NCI-H1930 (cell line): Measurements from ENCODE around the gene ELF3.
"Not testable (repeated sequence)": the region's sequence is repeated elsewhere in the genome, so short reads cannot be mapped to it uniquely, and the experiment has no call there.

Source experiments
- DNase-seq, 2 experiments: peaks; one replicate each; lab custom pipeline; 2025; lab: John Stamatoyannopoulos, UW

Gene ELF3

GRCh38 chr1:202034683-202035462 is 24.5 kb downstream of the ELF3 start:
- DNase-seq, result peak in 1 of 2 experiments; percentile 42

- DNase-seq, result no peak
Observed at GRCh38 chr1:202036595-202037387, 26.4 kb downstream of the ELF3 start.

GRCh38 chr1:202037706-202038296 is 27.4 kb downstream of the ELF3 start:
- DNase-seq, result no peak

- DNase-seq, result no peak
Observed at GRCh38 chr1:202038688-202039346, 28.4 kb downstream of the ELF3 start.

GRCh38 chr1:202045705-202046104 is 35.3 kb downstream of the ELF3 start:
- no peak for DNase-seq

GRCh38 chr1:202046227-202046626 is 35.8 kb downstream of the ELF3 start:
- DNase-seq, result no peak

GRCh38 chr1:202046748-202047708 is 36.6 kb downstream of the ELF3 start:
- DNase-seq, result no peak

GRCh38 chr1:202047977-202048376 is 37.6 kb downstream of the ELF3 start:
- no peak for DNase-seq

- no peak for DNase-seq
Observed at GRCh38 chr1:202049129-202049528, 38.7 kb downstream of the ELF3 start.

- DNase-seq, result no peak
Observed at GRCh38 chr1:202054094-202054493, 43.7 kb downstream of the ELF3 start.

GRCh38 chr1:202054673-202055072 is 44.3 kb downstream of the ELF3 start:
- not testable (repeated sequence) for DNase-seq

- DNase-seq, result peak in 1 of 2 experiments; percentile 16
Observed at GRCh38 chr1:202056644-202057334, 46.4 kb downstream of the ELF3 start.

- DNase-seq, result not testable (repeated sequence)
Observed at GRCh38 chr1:202057335-202057704, 46.9 kb downstream of the ELF3 start.

- no peak for DNase-seq
Observed at GRCh38 chr1:202058001-202058908, 47.9 kb downstream of the ELF3 start.

- DNase-seq, result no peak
Observed at GRCh38 chr1:202061055-202061454, 50.7 kb downstream of the ELF3 start.

GRCh38 chr1:202061787-202062186 is 51.4 kb downstream of the ELF3 start:
- not testable (repeated sequence) for DNase-seq

- not testable (repeated sequence) for DNase-seq
Observed at GRCh38 chr1:202062636-202063035, 52.2 kb downstream of the ELF3 start.

- DNase-seq, result no peak
Observed at GRCh38 chr1:202063093-202063492, 52.7 kb downstream of the ELF3 start.

GRCh38 chr1:202064889-202065312 is 54.5 kb downstream of the ELF3 start:
- not testable (repeated sequence) for DNase-seq
